Measurements from ENCODE around the gene ALDH2.
"Not testable (repeated sequence)": the region's sequence is repeated elsewhere in the genome, so short reads cannot be mapped to it uniquely, and the experiment has no call there.

Gene ALDH2

DNA sequence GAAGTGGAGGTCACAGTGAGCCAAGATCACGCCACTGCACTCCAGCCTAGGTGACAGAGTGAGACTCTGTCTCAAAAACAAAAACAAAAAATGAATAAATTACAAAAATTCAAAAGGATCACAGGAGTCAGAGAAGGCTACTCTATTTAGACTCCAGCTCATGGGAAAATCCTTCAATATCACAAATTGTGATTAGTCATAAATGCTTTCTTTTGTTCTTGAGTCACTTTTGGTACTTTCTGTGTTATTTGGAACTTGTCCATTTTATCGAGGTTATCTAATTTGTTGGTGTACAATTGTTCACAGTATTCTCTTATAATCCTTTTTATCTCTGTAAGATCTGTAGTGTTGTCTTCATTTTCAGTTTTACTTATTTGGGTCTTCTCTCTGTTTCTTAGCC, 18.9 kb downstream of the ALDH2 start:
- in situ Hi-C loops (cut with MboI; ENCODE audit: low sequenced_read_pairs): no loop called here

DNA sequence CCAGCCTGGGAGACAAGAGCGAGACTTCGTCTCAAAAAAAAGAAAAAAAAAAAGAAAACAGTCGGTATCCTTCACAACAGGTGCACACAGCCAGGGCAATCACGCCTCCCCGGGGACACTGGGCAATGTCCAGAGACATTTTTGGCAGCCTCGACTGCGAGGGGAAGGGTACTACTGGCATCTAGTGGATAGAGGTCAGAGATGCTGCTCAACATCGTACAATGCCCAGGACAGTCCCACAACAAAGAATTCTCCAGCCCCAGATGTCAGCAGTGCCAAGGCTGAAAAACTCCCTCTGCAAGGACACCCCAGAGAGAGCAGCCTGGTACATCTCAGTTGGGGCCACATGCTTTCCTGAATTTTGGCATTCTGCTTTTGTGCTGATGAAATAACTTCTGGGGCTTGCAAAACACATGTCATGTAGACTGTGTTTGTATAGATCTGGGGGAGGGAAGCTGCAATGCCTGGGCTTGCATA, 21.5 kb downstream of the ALDH2 start:
- in situ Hi-C loops (cut with MboI; ENCODE audit: low sequenced_read_pairs): no loop called here

DNA sequence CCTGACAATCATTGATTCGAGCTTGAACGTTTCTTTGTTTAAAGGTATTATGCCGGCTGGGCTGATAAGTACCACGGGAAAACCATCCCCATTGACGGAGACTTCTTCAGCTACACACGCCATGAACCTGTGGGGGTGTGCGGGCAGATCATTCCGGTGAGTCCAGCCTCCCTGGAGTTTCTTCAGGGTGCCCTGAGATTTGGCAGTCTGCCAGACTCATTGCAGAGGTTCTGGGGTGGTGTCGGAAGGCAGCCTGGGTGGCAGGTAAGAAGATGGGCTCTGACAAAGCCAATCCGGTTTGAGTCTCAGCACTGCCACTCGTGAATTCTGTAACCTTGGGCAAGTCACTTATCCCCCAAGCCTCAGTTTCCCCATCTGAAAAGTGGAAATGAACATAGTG, 23.0 kb downstream of the ALDH2 start:
- in situ Hi-C loops (cut with MboI; ENCODE audit: low sequenced_read_pairs): no loop called here

- in situ Hi-C loops (cut with MboI; ENCODE audit: low sequenced_read_pairs): no loop called here
These were observed 24.8 kb downstream of the ALDH2 start for GRCh38 chr12:111791507-111791906.

DNA sequence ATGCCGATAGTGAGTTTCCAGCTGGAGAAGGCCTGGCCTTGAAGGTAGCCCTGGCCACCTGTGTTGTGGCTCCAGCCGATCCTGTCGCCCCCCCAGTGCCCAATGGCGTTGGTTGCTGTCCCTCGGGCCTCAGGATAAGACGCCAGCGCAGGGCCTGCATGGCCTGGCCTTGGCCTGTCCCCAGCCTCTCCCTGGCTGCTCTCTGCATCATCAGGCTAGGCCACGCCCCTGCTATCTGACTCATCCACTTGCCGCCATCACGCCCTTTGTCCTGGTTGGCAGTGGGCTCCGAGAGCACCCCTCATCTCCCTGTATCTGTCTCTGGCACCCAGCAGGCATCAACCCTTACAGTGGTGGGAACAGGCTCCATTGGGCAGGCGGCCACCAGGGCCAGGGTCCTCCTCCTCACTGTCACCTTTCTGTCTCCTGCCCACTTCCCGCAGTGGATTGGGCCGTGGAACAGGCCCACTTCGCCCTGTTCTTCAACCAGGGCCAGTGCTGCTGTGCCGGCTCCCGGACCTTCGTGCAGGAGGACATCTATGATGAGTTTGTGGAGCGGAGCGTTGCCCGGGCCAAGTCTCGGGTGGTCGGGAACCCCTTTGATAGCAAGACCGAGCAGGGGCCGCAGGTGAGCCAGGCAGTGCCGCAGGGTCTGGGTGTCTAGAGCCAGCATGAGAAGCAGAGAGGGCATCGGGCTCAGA, 25.6 kb downstream of the ALDH2 start:
- in situ Hi-C loops (cut with MboI; ENCODE audit: low sequenced_read_pairs): no loop called here

- in situ Hi-C loops (cut with MboI; ENCODE audit: low sequenced_read_pairs): no loop called here
These were observed 26.1 kb downstream of the ALDH2 start for GRCh38 chr12:111792856-111793235.

DNA sequence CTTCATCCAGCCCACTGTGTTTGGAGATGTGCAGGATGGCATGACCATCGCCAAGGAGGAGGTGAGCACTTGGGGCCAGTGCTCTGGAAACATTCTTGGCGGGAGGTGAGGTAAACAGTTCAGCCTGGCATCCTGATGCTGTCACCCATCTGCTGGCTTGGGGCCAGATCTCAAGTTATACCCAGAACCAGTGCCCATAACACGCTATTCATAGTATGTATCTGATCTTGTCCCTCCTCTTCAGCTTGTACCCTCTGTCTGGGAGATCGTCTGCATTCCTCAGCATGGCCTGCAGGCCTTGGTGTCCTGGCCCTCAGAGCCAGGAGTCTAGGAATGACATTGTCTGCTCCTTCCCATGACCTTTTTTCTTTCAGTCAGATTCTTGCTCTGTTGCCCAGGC, 31.4 kb downstream of the ALDH2 start:
- in situ Hi-C loops (cut with MboI; ENCODE audit: low sequenced_read_pairs): no loop called here

DNA sequence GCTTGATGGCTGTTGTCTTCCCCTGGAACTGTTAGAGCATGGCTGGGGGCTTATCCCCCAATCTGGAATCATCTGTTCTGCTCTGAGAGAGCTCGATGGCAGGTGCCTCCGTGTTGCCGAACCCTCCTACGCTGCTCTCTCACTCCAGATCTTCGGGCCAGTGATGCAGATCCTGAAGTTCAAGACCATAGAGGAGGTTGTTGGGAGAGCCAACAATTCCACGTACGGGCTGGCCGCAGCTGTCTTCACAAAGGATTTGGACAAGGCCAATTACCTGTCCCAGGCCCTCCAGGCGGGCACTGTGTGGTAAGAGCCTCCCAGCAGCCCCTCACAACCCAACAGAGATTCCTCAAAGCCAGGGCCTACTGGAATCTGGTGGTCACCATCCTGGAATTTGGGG, 33.0 kb downstream of the ALDH2 start:
- in situ Hi-C loops (cut with MboI; ENCODE audit: low sequenced_read_pairs): no loop called here

- in situ Hi-C loops (cut with MboI; ENCODE audit: low sequenced_read_pairs): no loop called here
These were observed 36.4 kb downstream of the ALDH2 start for GRCh38 chr12:111803038-111803626.

DNA sequence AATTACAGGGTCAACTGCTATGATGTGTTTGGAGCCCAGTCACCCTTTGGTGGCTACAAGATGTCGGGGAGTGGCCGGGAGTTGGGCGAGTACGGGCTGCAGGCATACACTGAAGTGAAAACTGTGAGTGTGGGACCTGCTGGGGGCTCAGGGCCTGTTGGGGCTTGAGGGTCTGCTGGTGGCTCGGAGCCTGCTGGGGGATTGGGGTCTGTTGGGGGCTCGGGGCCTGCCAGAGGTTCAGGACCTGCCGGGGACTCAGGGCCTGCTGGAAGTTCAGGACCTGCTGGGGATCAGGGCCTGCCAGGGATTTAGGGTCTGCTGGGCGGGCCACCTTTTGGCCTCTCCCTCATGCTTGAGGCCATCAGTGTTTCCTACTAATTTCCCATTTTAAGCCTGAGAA, 37.1 kb downstream of the ALDH2 start:
- in situ Hi-C loops (cut with MboI; ENCODE audit: low sequenced_read_pairs): no loop called here

DNA sequence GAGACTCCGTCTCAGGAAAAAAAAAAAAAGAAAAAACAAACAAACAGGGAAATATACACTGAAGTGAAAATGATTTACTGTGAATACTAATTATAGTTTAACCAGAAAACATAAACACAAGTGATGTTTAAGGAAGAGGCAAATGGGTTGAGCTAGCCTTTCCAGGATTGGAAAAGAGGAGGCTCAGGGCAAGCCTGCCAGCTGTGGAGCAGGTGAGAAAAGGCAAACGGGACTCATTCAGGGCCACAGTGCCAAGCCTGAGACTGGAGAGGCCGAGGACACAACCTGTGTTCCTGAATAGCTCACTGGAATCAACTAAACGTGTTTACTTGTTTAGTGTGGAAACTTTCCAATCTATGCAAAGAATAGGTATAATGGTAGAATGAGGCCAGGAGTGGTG, 39.6 kb downstream of the ALDH2 start:
- in situ Hi-C loops (cut with MboI; ENCODE audit: low sequenced_read_pairs): no loop called here

DNA sequence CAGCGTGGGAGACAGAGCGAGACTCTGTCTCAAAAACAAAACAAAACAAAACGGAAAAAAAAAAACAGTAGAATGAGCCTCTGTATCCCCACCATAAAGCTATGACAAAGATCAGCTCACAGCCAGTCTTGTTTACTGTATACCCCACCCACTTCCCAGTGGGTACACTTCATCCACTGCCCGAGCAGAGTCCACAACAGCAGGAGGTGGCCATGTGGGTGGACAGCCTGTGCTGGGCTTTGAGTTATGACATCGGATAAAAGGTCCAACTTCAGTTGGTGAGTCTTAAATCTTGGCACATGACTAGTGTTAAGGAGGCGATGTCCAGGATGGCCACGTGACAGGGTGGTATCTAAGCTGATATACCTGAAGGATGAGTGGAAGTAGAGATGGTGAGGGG, 40.5 kb downstream of the ALDH2 start:
- in situ Hi-C loops (cut with MboI; ENCODE audit: low sequenced_read_pairs): no loop called here

DNA sequence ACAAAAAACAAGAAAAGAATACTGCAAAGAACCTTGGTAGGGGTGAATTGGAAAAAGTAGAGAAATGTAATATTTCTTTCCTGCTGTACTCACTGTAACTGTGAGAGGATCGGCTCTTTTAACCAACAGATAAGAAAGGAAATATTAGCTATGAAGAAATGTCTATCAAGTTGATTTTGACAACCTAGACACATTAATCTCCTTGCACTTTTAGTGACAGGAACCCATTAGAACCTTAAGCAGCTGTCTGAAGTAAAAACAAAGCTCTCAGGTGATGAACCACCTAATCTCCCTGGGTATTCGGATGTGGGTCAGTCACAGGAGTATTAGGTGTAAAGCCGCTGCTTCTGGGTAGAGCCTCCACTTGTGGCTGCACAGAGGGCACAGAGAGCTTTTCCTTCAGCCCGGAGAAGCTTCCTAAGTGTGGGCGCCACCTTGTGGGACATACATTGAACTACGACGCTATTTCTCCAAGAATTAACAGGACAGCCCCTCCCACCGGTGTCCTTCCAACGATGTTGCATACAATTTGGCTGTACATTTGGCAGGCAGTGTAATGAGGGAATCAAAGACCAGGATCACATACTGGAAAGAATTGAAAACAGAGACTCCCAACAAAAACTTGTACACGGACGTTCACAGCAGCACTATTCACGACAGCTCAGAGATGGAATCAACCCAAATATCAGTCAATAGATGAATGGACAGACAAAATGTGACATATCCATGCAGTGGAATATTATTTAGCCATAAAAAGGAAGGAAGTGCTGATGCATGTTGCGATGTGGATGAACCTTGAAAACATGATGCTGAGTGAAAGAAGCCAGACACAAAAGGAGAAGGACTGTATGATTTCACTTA, 46.4 kb downstream of the ALDH2 start:
- in situ Hi-C loops (cut with MboI; ENCODE audit: low sequenced_read_pairs): no loop called here

DNA sequence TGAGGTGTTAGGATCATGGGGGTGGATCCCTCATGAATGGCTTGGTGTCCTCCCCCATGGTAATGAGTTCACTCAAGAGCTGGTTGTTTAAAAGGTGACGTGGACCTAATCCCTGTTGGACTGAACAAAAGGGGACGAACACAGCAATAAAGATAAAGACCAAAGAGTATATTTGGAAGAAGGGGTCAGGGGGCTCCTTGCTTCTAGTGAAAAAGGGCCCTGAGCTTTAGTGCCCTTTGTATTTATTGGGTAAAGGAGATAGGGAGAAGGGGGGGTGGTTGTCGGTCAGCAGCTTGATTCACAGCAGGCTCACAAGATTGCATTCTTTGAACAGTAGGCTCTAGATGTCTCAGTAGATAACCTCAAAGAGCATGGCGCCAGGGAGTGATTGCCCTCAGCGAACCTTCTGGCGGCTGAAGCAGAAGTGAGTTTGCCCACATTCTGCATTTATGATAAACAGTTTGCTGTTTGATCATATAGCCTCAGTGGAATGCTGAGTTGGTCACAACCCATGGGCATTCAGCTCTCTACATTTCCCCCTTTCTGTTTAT, 49.4 kb downstream of the ALDH2 start:
- in situ Hi-C loops (cut with MboI; ENCODE audit: low sequenced_read_pairs): no loop called here

DNA sequence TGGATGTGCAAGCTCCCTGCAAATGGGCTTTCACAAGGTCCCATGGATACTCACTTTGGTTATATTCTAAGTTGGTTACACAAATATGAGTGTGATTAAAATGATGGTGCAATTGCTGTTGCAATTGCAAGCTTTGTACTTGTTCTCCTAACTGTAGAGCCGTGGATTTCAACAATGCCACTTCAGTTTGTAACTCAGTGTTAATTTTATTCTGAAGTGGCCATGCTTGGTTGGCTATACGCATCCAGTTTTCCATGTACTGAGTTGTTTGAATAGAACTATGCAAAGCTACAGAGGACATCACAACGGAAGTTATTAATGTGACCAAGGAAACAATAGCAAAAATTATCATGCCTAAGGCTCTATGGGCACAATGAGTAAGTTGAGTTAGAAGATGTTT, 50.2 kb downstream of the ALDH2 start:
- in situ Hi-C loops (cut with MboI; ENCODE audit: low sequenced_read_pairs): not testable (repeated sequence)

- in situ Hi-C loops (cut with MboI; ENCODE audit: low sequenced_read_pairs): no loop called here
These were observed 51.6 kb downstream of the ALDH2 start for GRCh38 chr12:111818340-111818739.

GRCh38 chr12:111819191-111820158, 52.7 kb downstream of the ALDH2 start:
- in situ Hi-C loops (cut with MboI; ENCODE audit: low sequenced_read_pairs): no loop called here

DNA sequence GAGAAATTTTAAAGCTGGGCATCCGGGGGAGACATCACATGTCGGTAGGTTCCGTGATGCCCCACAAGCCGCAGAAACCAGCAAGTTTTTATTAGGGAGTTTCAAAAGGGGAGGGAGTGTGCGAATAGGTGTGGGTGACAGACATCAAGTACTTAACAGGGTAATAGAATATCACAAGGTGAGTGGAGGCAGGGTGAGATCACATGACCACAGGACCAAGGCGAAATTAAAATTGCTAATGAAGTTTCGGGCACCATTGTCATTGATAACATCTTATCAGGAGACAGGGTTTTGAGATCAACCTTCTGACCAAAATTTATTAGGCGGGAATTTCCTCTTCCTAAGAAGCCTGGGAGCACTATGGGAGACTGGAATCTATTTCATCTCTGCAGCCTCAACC, 54.1 kb downstream of the ALDH2 start:
- in situ Hi-C loops (cut with MboI; ENCODE audit: low sequenced_read_pairs): not testable (repeated sequence)

GRCh38 chr12:111822886-111823285, 56.2 kb downstream of the ALDH2 start:
- in situ Hi-C loops (cut with MboI; ENCODE audit: low sequenced_read_pairs): no loop called here

- in situ Hi-C loops (cut with MboI; ENCODE audit: low sequenced_read_pairs): no loop called here
These were observed 57.2 kb downstream of the ALDH2 start for GRCh38 chr12:111823891-111824290.
